AG20443 (cell line): ENCODE data around the gene HELZ.
A peak's percentile ranks its signal among the peaks of the same experiment; 100 is the strongest.
"Not testable (repeated sequence)": the region's sequence is repeated elsewhere in the genome, so short reads cannot be mapped to it uniquely, and the experiment has no call there.

Source experiments
- DNase-seq: peaks from one replicate; pipeline ENCODE4 v3.0.0; 2012; ENCODE audit warnings: low spot score, mixed read lengths

The HELZ gene

GRCh38 chr17:67229109-67229955 lies 15.7 kb downstream of the HELZ start:
- DNase-seq, result no peak

GRCh38 chr17:67227488-67227887 lies 17.5 kb downstream of the HELZ start:
- DNase-seq, result peak; percentile 18

- DNase-seq, result no peak
Measured at GRCh38 chr17:67225316-67225715, 19.7 kb downstream of the HELZ start.

GRCh38 chr17:67224736-67225135 lies 20.3 kb downstream of the HELZ start:
- no peak for DNase-seq

- no peak for DNase-seq
Measured at GRCh38 chr17:67223924-67224323, 21.1 kb downstream of the HELZ start.

GRCh38 chr17:67221062-67221998 lies 23.7 kb downstream of the HELZ start:
- peak; percentile 55 for DNase-seq

- DNase-seq, result peak; percentile 42
Measured at GRCh38 chr17:67218385-67218950, 26.5 kb downstream of the HELZ start.

- no peak for DNase-seq
Measured at GRCh38 chr17:67217446-67217845, 27.6 kb downstream of the HELZ start.

- DNase-seq, result no peak
Measured at GRCh38 chr17:67216578-67217320, 28.2 kb downstream of the HELZ start.

- no peak for DNase-seq
Measured at GRCh38 chr17:67215991-67216421, 29.0 kb downstream of the HELZ start.

- peak; percentile 25 for DNase-seq
Measured at GRCh38 chr17:67212714-67213417, 32.1 kb downstream of the HELZ start.

- DNase-seq, result no peak
Measured at GRCh38 chr17:67212231-67212630, 32.8 kb downstream of the HELZ start.

- DNase-seq, result peak; percentile 41
Measured at GRCh38 chr17:67211742-67212141, 33.3 kb downstream of the HELZ start.

GRCh38 chr17:67210915-67211314 lies 34.1 kb downstream of the HELZ start:
- no peak for DNase-seq

- no peak for DNase-seq
Measured at GRCh38 chr17:67208232-67208631, 36.8 kb downstream of the HELZ start.

GRCh38 chr17:67203818-67204217 lies 41.2 kb downstream of the HELZ start:
- no peak for DNase-seq

GRCh38 chr17:67202503-67202902 lies 42.5 kb downstream of the HELZ start:
- DNase-seq, result no peak

GRCh38 chr17:67200727-67201301 lies 44.2 kb downstream of the HELZ start:
- peak; percentile 42 for DNase-seq

GRCh38 chr17:67198131-67198530 lies 46.9 kb downstream of the HELZ start:
- no peak for DNase-seq

- DNase-seq, result not testable (repeated sequence)
Measured at GRCh38 chr17:67197023-67197422, 48.0 kb downstream of the HELZ start.

- DNase-seq, result no peak
Measured at GRCh38 chr17:67196422-67196821, 48.6 kb downstream of the HELZ start.
